ENCODE data around the gene ECT2. TPM values are rescaled to one million over a fixed set of nuclear protein-coding genes. Genes with fewer than 3 reads are reported as not detected.
A peak's percentile ranks its signal among the peaks of the same experiment; 100 is the strongest.
"Not testable (repeated sequence)": the region's sequence is repeated elsewhere in the genome, so short reads cannot be mapped to it uniquely, and the experiment has no call there.

Gene ECT2
- total RNA-seq, 2 donors from 2014 or later: 2.2 to 4.2 TPM

- Histone ChIP-seq H3K27ac (peak overlapping the region in 1 of 2 donors; percentile 28), H3K4me3 (no peak overlapping the region)
Observed at GRCh38 chr3:172856795-172857742, 106.5 kb downstream of the ECT2 start.

DNA sequence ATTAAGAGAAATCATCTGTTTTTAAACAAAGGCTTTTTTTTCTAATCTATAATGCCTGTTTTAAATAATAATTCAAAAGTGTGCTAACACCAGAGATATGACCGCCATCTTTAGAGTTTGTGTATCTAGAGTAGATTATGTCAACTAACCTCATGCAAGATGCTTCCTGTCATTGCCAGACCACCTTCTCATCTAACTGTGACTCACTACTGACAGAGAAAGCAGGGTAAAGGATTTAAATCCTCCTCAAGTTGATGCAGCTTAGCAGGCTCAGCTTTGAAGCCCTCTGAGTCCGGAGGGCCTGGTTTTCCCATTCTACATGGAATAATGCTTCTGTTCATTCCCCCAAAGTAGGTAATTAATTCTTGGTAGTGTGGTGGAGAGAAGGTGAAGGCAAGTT lies 108.5 kb downstream of the ECT2 start:
- Histone ChIP-seq H3K9me3 (no peaks in the 10 kb centered on the region), H3K27me3 (no peaks in the 10 kb centered on the region), H3K27ac (no peak overlapping the region), H3K4me3 (no peak overlapping the region), H3K4me1 (peaks cover 0 to 13% of the 10 kb centered on the region in 2 donors), H3K36me3 (no peaks in the 10 kb centered on the region)
- no peak for DNase-seq (ENCODE audit: low spot score)
- TF ChIP-seq CTCF (IDR thresholded peaks at IDR 0.05): no peak

More at GRCh38 chr3:172856795-172857742, 106.5 kb downstream of the ECT2 start:
- Histone ChIP-seq H3K27me3 (no peaks in the 10 kb centered on the region), H3K9me3 (no peaks in the 10 kb centered on the region), H3K4me1 (peaks cover 0 to 13% of the 10 kb centered on the region in 2 donors), H3K36me3 (no peaks in the 10 kb centered on the region)
- peak; percentile 63 for DNase-seq (ENCODE audit: low spot score)
- no peak for TF ChIP-seq CTCF (IDR thresholded peaks at IDR 0.05)

GRCh38 chr3:172866726-172867350 lies 116.3 kb downstream of the ECT2 start:
- H3K4me1 ChIP-seq; DNase-seq (ENCODE audit: low spot score); H3K27ac ChIP-seq; H3K27me3 ChIP-seq; H3K9me3 ChIP-seq; H3K4me3 ChIP-seq; H3K36me3 ChIP-seq: not testable (repeated sequence)

DNA sequence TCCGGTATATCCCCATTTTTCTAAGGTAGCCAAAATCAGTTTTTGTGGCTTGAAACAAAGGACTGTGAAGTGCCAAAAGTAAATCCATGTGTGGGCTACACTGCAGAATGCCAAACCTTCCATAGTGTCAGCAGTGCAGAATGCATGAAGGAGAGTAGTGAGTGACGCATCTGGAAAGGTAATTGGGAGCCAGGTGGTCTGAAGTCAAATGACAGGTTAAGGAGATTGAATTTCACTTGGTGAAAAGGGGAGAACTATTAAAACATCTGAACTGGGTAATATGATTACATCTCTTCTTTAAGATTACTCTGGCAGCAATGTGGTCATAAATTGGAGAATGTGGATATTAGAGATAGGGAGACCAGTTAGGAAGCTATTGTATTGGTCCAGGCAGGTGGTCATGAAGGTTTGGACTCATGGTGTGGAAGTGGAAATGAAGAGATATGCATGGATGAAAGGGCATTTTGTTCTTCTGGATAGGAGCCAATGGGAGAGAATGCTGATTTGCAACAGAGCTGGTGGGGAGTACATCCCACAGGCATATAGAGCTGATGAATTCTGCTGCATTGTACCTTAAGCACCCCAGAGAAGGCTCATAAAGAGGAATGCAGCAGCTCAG lies 118.2 kb downstream of the ECT2 start:
- no peaks in the 10 kb centered on the region for H3K27me3 ChIP-seq
- no peaks in the 10 kb centered on the region for H3K36me3 ChIP-seq
- peaks cover 0 to 7% of the 10 kb centered on the region in 2 donors for H3K4me1 ChIP-seq
- H3K4me3 ChIP-seq: no peak overlapping the region
- no peak overlapping the region for H3K27ac ChIP-seq
- H3K9me3 ChIP-seq: no peaks in the 10 kb centered on the region
- TF ChIP-seq CTCF (IDR thresholded peaks at IDR 0.05): no peak
- DNase-seq (ENCODE audit: low spot score): no peak

DNA sequence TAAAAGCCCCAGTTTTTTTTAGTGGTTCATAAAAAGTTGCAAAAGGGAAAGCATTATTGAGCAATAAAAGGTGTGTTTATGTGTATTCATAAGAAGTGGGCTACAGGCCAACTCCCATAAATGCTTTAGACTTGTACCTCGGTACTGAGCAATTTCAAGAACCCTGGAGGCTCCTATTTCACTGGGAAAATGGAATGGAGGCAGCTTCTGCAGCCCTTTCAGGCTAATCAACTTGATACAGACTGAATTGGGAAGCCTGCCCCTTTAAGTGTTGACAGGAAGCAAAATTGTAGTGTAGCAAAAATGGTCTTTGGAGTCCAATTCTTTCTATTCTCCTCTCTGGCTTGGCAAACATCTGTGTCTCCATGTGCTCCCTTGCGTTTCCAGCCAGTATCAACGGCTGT lies 118.8 kb downstream of the ECT2 start:
- no peak overlapping the region for H3K4me3 ChIP-seq
- H3K27ac ChIP-seq: no peak overlapping the region
- H3K4me1 ChIP-seq: peaks cover 0 to 7% of the 10 kb centered on the region in 2 donors
- no peaks in the 10 kb centered on the region for H3K9me3 ChIP-seq
- H3K27me3 ChIP-seq: no peaks in the 10 kb centered on the region
- DNase-seq (ENCODE audit: low spot score): no peak
- no peaks in the 10 kb centered on the region for H3K36me3 ChIP-seq
- TF ChIP-seq CTCF (IDR thresholded peaks at IDR 0.05): no peak
